22Rv1 (cell line): ENCODE data around the gene OSBPL2.

Source experiments
- H3K27ac ChIP-seq: fragments of 450-650 bp; 2 replicates; pipeline ENCODE4 v1.5.1; 2017
- CTCF ChIP-seq: fragments of 450-650 bp; IDR thresholded peaks from 2 replicates; pipeline ENCODE4 v1.5.1; 2017; ENCODE audit warnings: mild to moderate bottlenecking
- ZFX ChIP-seq: fragments of 450-650 bp; IDR thresholded peaks from 2 replicates; pipeline ENCODE4 v1.6.1; 2017; ENCODE audit warnings: antibody characterized with exemption, borderline replicate concordance

Gene OSBPL2

GRCh38 chr20:62208061-62208794, 30.1 kb upstream of the OSBPL2 start:
- TF ChIP-seq ZFX (no peak), CTCF (no peak)
- no peak overlapping the region for H3K27ac ChIP-seq

GRCh38 chr20:62208795-62209755, 29.2 kb upstream of the OSBPL2 start:
- TF ChIP-seq ZFX (no peak), CTCF (0 out of 2 replicates have a peak, but pooled peaks have one; percentile 10)
- no peak overlapping the region for H3K27ac ChIP-seq

- TF ChIP-seq CTCF (no peak), ZFX (no peak)
- no peak overlapping the region for H3K27ac ChIP-seq
Observed at GRCh38 chr20:62209850-62210495, 28.3 kb upstream of the OSBPL2 start.

GRCh38 chr20:62210496-62210855, 27.8 kb upstream of the OSBPL2 start:
- TF ChIP-seq CTCF: no peak
- no peak for TF ChIP-seq ZFX
- H3K27ac ChIP-seq: no peak overlapping the region

GRCh38 chr20:62211216-62211615, 27.1 kb upstream of the OSBPL2 start:
- TF ChIP-seq ZFX (no peak), CTCF (no peak)
- H3K27ac ChIP-seq: no peak overlapping the region

- no peak overlapping the region for H3K27ac ChIP-seq
- TF ChIP-seq CTCF (no peak), ZFX (no peak)
Observed at GRCh38 chr20:62211769-62212288, 26.5 kb upstream of the OSBPL2 start.
